Endothelial cell of umbilical vein (primary cell): ENCODE results near the gene MAML2.

Experiments used
- CTCF ChIP-seq, 2 donors: IDR thresholded peaks; 1 replicate in 1 of 2; 2 replicates in 1 of 2; pipeline ENCODE4 v1.5.1; 2011; ENCODE audit warnings: low read length in 2 of 2, mild to moderate bottlenecking in 2 of 2, moderate library complexity in 2 of 2, control low read depth in 1 of 2, inconsistent platforms in 1 of 2, low read depth in 1 of 2; ENCODE audit not compliant: insufficient read depth in 1 of 2; ENCODE audit errors: extremely low read depth in 1 of 2
- EZH2 ChIP-seq: IDR thresholded peaks from 2 replicates; pipeline ENCODE4 v1.6.1; 2012; ENCODE audit warnings: borderline replicate concordance, low read depth, mild to moderate bottlenecking, moderate library complexity, low read length, inconsistent platforms; ENCODE audit not compliant: severe bottlenecking
- JUN ChIP-seq: IDR thresholded peaks from 2 replicates; pipeline ENCODE4 v1.6.1; 2011; ENCODE audit warnings: borderline replicate concordance, low read depth; ENCODE audit not compliant: insufficient read length, insufficient read depth
- POLR2A ChIP-seq: IDR thresholded peaks from 2 replicates; pipeline ENCODE4 v1.6.1; 2012; ENCODE audit warnings: low read depth, mild to moderate bottlenecking, control low read depth, low read length
- POLR2AphosphoS5 ChIP-seq: IDR thresholded peaks from 2 replicates; pipeline ENCODE4 v1.6.1; 2012; ENCODE audit warnings: low read depth, mild to moderate bottlenecking, control low read depth, low read length, moderate library complexity; ENCODE audit not compliant: insufficient read depth

GRCh38 chr11:96106645-96107044 lies 236.3 kb downstream of the MAML2 start:
- TF ChIP-seq POLR2AphosphoS5 (no peak), CTCF (IDR thresholded peaks at IDR 0.05; ENCODE audit: extremely low read depth in 1 of 2, insufficient read depth in 1 of 2, low read depth in 1 of 2, low read length in 2 of 2) (no peak), POLR2A (no peak), EZH2 (no peak), JUN (no peak)
